ENCODE measurements around the gene KHDC3L. TPM values are rescaled to one million over a fixed set of nuclear protein-coding genes. Genes with fewer than 3 reads are reported as not detected.

The KHDC3L gene
- total and polyA plus RNA-seq, 2 of the 8 experiments (the other 6 are each of a cell fraction or from before 2014, with no cell fraction given): 0.11 TPM; not detected in 1

DNA sequence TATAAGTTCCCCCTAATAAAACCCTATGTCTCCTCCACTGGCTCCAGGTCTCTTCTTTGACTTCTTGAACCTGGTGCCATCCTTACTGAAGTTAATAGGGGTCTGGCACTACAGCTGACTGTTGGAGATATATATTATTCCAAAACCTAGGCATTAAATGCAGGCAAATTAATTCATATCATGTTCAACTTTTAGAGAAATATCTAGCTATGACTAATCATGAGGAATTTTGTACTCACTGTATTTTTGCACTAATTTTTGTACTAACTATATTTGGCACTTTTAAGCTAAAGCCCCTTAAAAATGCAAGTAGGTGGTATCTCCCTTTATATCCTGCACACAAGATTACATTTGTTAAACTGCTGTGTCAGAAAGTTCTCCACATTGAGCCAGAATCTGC lies 19.3 kb upstream of the KHDC3L start:
- H4K5ac ChIP-seq (ENCODE audit: insufficient read length, low read depth, low read length): no peak overlapping the region
- no peak overlapping the region for H4K91ac ChIP-seq (replicated peaks; ENCODE audit: insufficient read length, low read length)
- H3K4me2 ChIP-seq (ENCODE audit: insufficient read depth in 1 of 2, low read depth in 2 of 2, low read length in 2 of 2): no peak overlapping the region
- H3K23me2 ChIP-seq (ENCODE audit: low read depth, low read length): no peaks in the 10 kb centered on the region
- no peak for DNase-seq (ENCODE audit: low read depth in 1 of 2, low spot score in 2 of 2)
- H3K27me3 ChIP-seq (replicated peaks in 1 of 4; ENCODE audit: control insufficient read depth in 3 of 4, extremely low read depth in 1 of 4, insufficient read depth in 3 of 4, low read length in 3 of 4): no peaks in the 10 kb centered on the region
- no peak overlapping the region for H2BK12ac ChIP-seq (ENCODE audit: low read depth, low read length)
- ChIA-PET POLR2A (ENCODE audit: partially characterized antibody) (interaction anchor here (1.1 kb wide), 1 partner anchor 118 kb away, joined by 3 read pairs; the partner anchor contains the start of gene MTO1), CTCF (ENCODE audit: partially characterized antibody) (interaction anchor here (1.4 to 3.0 kb wide), 3 partner anchors 15 to 45 kb away, joined by 5 to 16 read pairs (median 7); no protein-coding TSS in a partner anchor)
- no peak for FAIRE-seq
- no peaks in the 10 kb centered on the region for H3K79me2 ChIP-seq (ENCODE audit: control insufficient read depth in 1 of 2, insufficient read depth in 2 of 2, low read length in 2 of 2)
- no peak overlapping the region for H2AFZ ChIP-seq (ENCODE audit: low read length)
- H3K23ac ChIP-seq (ENCODE audit: insufficient read length): no peak overlapping the region
- H2AK5ac ChIP-seq (ENCODE audit: low read depth, low read length): no peak overlapping the region
- H2BK15ac ChIP-seq (ENCODE audit: low read length): no peak overlapping the region
- no peak overlapping the region for H3K18ac ChIP-seq (ENCODE audit: extremely low read depth, low read length)
- H3K56ac ChIP-seq (replicated peaks; ENCODE audit: insufficient read length, low read depth, low read length): no peak overlapping the region
- H3K14ac ChIP-seq (ENCODE audit: insufficient read length): no peak overlapping the region
- H2BK5ac ChIP-seq (ENCODE audit: low read depth, low read length): no peak overlapping the region
- H3K4ac ChIP-seq (replicated peaks; ENCODE audit: insufficient read length, low read depth, low read length): no peak overlapping the region
- H3K9ac ChIP-seq (replicated peaks in 1 of 4; ENCODE audit: extremely low read depth in 1 of 4, low read depth in 3 of 4, low read length in 3 of 4): no peak overlapping the region
- no peaks in the 10 kb centered on the region for H3K36me3 ChIP-seq (ENCODE audit: control insufficient read depth in 2 of 4, insufficient read depth in 4 of 4, low read length in 3 of 4)
- no peak overlapping the region for H2BK120ac ChIP-seq (replicated peaks; ENCODE audit: low read depth, low read length)
- H3K9me3 ChIP-seq (ENCODE audit: insufficient read depth in 2 of 2, low read depth in 1 of 2, low read length in 1 of 2): no peaks in the 10 kb centered on the region
- H3K79me1 ChIP-seq (ENCODE audit: low read depth, low read length): no peaks in the 10 kb centered on the region
- H2BK20ac ChIP-seq (ENCODE audit: low read length): peak overlapping the region; percentile 92; the same call in 1 of the 2 replicates
- no peak overlapping the region for H3K4me3 ChIP-seq (ENCODE audit: extremely low read depth in 1 of 4, insufficient read depth in 2 of 4, low read depth in 3 of 4, low read length in 4 of 4)
- peaks cover under 1 to 3% (median 2%) of the 10 kb centered on the region in 4 experiments; a peak in 6 of 7 replicates for H3K4me1 ChIP-seq (replicated peaks in 1 of 4; ENCODE audit: control insufficient read depth in 3 of 4, insufficient read depth in 4 of 4, low read length in 3 of 4)
- H3K27ac ChIP-seq (ENCODE audit: low read depth, low read length): no peak overlapping the region
- no peak overlapping the region for H4K8ac ChIP-seq (ENCODE audit: extremely low read depth, insufficient read depth, low read length)
- no peaks in the 10 kb centered on the region for H4K20me1 ChIP-seq (replicated peaks in 1 of 2; ENCODE audit: control insufficient read depth in 1 of 2, insufficient read depth in 2 of 2, low read length in 2 of 2)
- TF ChIP-seq RNF2 (IDR thresholded peaks at IDR 0.05; ENCODE audit: borderline replicate concordance, low read depth, low read length, missing control alignments, poor library complexity, severe bottlenecking) (no peak), KDM4A (IDR thresholded peaks at IDR 0.05; ENCODE audit: low read depth, low read length, severe bottlenecking) (no peak), BACH1 (IDR thresholded peaks at IDR 0.05; ENCODE audit: low read length) (no peak)

Measured in H1 (cell line).